NB4 (cell line): ENCODE data around the gene C1S.

Source experiments
- CTCF ChIP-seq: IDR thresholded peaks from one replicate; pipeline ENCODE4 v1.5.1; 2012; ENCODE audit warnings: low read depth, low read length
- POLR2A ChIP-seq: IDR thresholded peaks from 2 replicates; pipeline ENCODE4 v1.6.1; 2011; ENCODE audit warnings: mild to moderate bottlenecking; ENCODE audit not compliant: insufficient read length; ENCODE audit errors: extremely low read depth

DNA sequence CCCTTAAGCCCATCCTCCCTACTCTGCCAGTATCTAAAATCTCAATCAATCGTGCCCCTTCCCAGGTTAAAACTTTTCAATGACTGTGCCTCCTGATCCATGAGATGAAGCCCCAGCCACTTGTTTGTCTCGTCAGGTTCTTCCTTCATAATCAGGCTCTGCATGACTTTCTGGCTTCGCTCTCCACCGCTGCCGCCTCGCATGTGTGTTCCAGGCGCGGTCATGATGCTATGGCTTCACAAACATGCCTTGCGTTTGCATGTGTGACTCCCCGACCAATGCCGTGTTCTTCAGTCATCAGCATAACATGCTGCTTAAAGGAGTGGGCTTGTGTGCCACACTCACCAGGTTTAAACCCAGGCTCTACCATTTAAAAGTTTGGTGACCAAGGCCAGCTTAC, 53.5 kb downstream of the C1S start:
- TF ChIP-seq POLR2A (no peak), CTCF (no peak)
